ENCODE measurements around the gene ATF4. TPM values are rescaled to one million over a fixed set of nuclear protein-coding genes. Genes with fewer than 3 reads are reported as not detected.

The ATF4 gene
- total and polyA plus RNA-seq, 2 of the 8 experiments (the other 6 are each of a cell fraction or from before 2014, with no cell fraction given) = 553 to 704 TPM

- Histone ChIP-seq H3K14ac (ENCODE audit: insufficient read length) (no peak overlapping the region), H2BK5ac (ENCODE audit: low read depth, low read length) (0 out of 2 replicates have a peak overlapping the region, but pooled peaks have one; percentile 12), H3K56ac (replicated peaks; ENCODE audit: insufficient read length, low read depth, low read length) (no peak overlapping the region), H2BK20ac (ENCODE audit: low read length) (no peak overlapping the region), H3K23me2 (ENCODE audit: low read depth, low read length) (no peaks in the 10 kb centered on the region), H3K4me2 (ENCODE audit: insufficient read depth in 1 of 2, low read depth in 2 of 2, low read length in 2 of 2) (no peak overlapping the region), H3K79me2 (ENCODE audit: control insufficient read depth in 1 of 2, insufficient read depth in 2 of 2, low read length in 2 of 2) (no peaks in the 10 kb centered on the region), H3K9ac (replicated peaks in 1 of 4; ENCODE audit: extremely low read depth in 1 of 4, low read depth in 3 of 4, low read length in 3 of 4) (no peak overlapping the region), H2BK12ac (ENCODE audit: low read depth, low read length) (no peak overlapping the region), H4K8ac (ENCODE audit: extremely low read depth, insufficient read depth, low read length) (no peak overlapping the region), H3K4me3 (ENCODE audit: extremely low read depth in 1 of 4, insufficient read depth in 2 of 4, low read depth in 3 of 4, low read length in 4 of 4) (no peak overlapping the region), H4K20me1 (replicated peaks in 1 of 2; ENCODE audit: control insufficient read depth in 1 of 2, insufficient read depth in 2 of 2, low read length in 2 of 2) (peaks cover 7 to 13% of the 10 kb centered on the region in 2 experiments), H3K23ac (ENCODE audit: insufficient read length) (no peak overlapping the region), H3K4me1 (replicated peaks in 1 of 4; ENCODE audit: control insufficient read depth in 3 of 4, insufficient read depth in 4 of 4, low read length in 3 of 4) (peaks cover 16 to 40% (median 31%) of the 10 kb centered on the region in 4 experiments), H2BK120ac (replicated peaks; ENCODE audit: low read depth, low read length) (no peak overlapping the region), H2AK5ac (ENCODE audit: low read depth, low read length) (no peak overlapping the region; the same call in 1 of the 2 replicates), H3K18ac (ENCODE audit: extremely low read depth, low read length) (no peak overlapping the region), H3K9me3 (ENCODE audit: insufficient read depth in 2 of 2, low read depth in 1 of 2, low read length in 1 of 2) (no peaks in the 10 kb centered on the region), H2BK15ac (ENCODE audit: low read length) (no peak overlapping the region), H3K79me1 (ENCODE audit: low read depth, low read length) (peaks cover 3% of the 10 kb centered on the region), H3K27me3 (replicated peaks in 1 of 4; ENCODE audit: control insufficient read depth in 3 of 4, extremely low read depth in 1 of 4, insufficient read depth in 3 of 4, low read length in 3 of 4) (no peaks in the 10 kb centered on the region), H2AFZ (ENCODE audit: low read length) (no peak overlapping the region), H4K5ac (ENCODE audit: insufficient read length, low read depth, low read length) (no peak overlapping the region), H3K4ac (replicated peaks; ENCODE audit: insufficient read length, low read depth, low read length) (no peak overlapping the region), H4K91ac (replicated peaks; ENCODE audit: insufficient read length, low read length) (no peak overlapping the region), H3K36me3 (ENCODE audit: control insufficient read depth in 2 of 4, insufficient read depth in 4 of 4, low read length in 3 of 4) (no peaks in the 10 kb centered on the region), H3K27ac (ENCODE audit: low read depth, low read length) (no peak overlapping the region)
- no peak for FAIRE-seq
- POLR2A ChIA-PET (ENCODE audit: partially characterized antibody) = interaction anchor here (0.8 to 3.3 kb wide), 3 partner anchors 13 to 156 kb away, joined by 3 to 18 read pairs (median 7); partner anchors contain the start of gene RPL3
- TF ChIP-seq SIRT6 (IDR thresholded peaks at IDR 0.05; ENCODE audit: low read length) (no peak), GTF2F1 (IDR thresholded peaks at IDR 0.05; ENCODE audit: borderline replicate concordance, low read depth, low read length) (no peak), KDM5A (IDR thresholded peaks at IDR 0.05; ENCODE audit: low read length) (no peak), NRF1 (IDR thresholded peaks at IDR 0.05; ENCODE audit: low read depth, low read length) (no peak), TCF12 (IDR thresholded peaks at IDR 0.05; ENCODE audit: low read depth, low read length) (no peak), SIN3A (conservative IDR thresholded peaks at IDR 0.05 in 1 of 2, IDR thresholded peaks at IDR 0.05 in 1 of 2; ENCODE audit: low read depth in 1 of 2, low read length in 2 of 2) (no peak), NANOG (IDR thresholded peaks at IDR 0.05; ENCODE audit: insufficient read depth, low read depth, low read length, poor library complexity, severe bottlenecking) (no peak), PHF8 (conservative IDR thresholded peaks at IDR 0.05; ENCODE audit: low read depth, low read length) (no peak), ATF2 (IDR thresholded peaks at IDR 0.05; ENCODE audit: low read length) (no peak), CEBPB (IDR thresholded peaks at IDR 0.05; ENCODE audit: low read depth, low read length) (no peak)
- CTCF ChIA-PET (ENCODE audit: partially characterized antibody) = interaction anchor here (0.5 to 11.1 kb wide), 11 partner anchors 15 to 920 kb away, joined by 3 to 120 read pairs (median 4); no protein-coding TSS in a partner anchor
- 83% methylated on average over 8 of the region's 9 CpGs; no CpG with 5 or more reads in 1 of the 2 experiments for WGBS, 2 experiments (ENCODE audit: extremely low coverage in 1 of 2, insufficient coverage in 1 of 2, insufficient read length in 1 of 2, insufficient replicate concordance in 2 of 2, low coverage in 1 of 2, low lambda C conversion rate in 2 of 2, missing lambda C conversion rate in 1 of 2)
- DNase-seq (ENCODE audit: low read depth in 1 of 2, low spot score in 2 of 2) = no peak
Measured at GRCh38 chr22:39475337-39475736, 45.0 kb upstream of the ATF4 start.

All from H1 (cell line).